CD4-positive, alpha-beta T cell treated with Interferon gamma for 1 hour (primary cell): ENCODE results near the gene MOGAT3.

Experiments used
- DNase-seq: peaks from one replicate; pipeline ENCODE4 v3.0.0-alpha.2; 2020

Gene MOGAT3

DNA sequence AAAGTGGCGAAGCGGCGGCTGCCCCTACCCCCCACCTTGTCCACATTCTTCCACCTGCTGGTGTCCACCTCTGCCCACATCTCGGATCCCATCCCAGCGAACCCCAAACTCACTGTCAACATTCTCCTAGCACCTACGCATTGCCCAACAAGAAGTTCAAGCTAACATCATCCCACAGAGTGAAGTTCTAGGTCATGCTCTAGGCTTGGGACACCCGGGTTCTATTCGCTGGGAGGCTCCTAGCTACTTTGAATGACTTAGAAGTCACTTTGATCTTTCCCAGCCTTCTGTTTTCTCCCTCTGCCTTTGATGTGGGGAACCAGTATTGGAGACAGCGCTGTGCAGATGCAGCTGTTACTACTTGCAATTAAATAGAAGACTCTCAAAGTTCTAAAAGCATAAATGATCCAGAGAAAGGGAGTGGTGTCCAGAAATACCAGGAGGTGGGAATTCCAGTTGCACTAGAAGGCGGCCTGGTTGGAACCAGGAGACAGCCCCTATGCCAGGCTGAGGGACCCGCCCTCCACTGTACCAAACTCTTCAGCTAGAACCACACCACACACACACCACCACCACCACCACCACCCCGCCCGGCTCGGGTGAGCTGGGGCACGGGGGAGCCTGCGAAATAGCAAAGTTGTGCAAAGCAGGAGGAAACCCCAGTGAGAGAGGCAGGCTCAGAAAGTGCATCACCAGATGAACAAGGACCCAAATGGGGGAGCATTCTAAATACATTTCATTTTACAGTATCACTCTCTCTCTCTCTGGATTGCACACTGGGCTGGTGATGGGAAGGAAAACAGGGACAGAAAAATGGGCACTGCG, 30.0 kb downstream of the MOGAT3 start:
- DNase-seq = no peak

DNA sequence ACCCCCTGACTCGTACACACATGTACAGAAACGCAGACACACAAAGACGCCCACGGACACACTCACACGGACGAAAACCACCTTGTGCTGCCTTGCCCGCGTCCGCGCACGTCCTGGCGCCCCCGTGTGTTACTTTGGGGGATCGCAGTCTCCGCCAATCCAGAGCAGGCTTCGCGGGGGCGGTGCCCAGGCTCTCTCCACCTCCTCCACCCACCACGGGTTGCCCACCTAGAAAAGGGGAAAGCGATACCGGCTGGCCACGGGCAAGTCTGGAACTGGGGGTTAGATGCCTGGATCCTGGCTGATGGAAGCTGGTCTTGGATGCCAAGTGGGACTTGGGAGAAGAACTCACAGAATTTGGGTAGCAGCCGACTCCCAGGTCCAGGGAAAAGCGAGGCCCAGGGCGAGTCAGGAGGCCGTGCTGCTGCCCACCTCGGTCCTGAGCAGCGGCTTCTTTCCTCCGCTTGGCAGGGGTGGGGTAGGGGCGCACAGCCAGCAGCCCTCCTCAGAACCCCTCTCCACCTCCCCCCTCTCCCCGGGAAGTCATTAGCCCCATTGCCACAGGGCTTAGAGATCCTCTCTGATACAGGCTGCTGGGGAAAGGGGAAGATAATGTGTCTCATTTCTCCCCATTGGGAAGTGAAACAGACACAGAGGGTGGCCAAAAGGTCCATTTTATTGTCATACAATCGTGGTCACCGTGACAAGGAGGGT, 30.8 kb downstream of the MOGAT3 start:
- peak; percentile 75 for DNase-seq

DNA sequence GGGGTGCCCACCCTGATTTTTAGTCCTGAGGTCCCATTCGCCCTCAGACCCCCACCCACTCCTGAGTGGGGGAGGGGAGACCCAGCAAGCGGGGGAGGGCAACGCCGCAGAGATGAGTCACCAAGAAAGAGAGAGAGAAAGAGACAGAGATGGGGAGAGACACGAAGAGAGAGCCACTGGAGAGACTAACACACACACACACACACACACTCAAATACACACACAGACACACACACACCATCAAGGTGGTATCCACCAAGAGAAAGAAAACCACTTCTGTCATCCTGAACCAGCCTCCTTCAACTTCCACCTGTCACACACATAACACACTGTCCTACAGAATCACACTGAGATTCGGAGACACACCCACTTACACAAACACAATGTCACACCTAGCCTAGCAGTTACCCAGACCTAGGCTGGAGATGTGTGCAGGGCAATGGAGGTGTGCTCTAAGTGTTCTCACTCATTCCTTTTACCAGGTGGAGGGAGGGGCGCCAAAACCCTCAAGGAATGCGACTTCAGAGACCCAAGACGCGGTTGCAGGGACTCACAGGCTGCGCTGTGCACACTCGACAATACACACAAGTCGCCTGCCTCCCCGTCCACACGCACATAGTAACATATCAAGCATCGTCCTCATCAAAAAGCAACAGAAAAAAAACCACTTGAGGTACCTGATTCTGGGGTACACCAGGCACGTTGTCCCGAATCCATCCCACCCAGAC, 31.6 kb downstream of the MOGAT3 start:
- no peak for DNase-seq

DNA sequence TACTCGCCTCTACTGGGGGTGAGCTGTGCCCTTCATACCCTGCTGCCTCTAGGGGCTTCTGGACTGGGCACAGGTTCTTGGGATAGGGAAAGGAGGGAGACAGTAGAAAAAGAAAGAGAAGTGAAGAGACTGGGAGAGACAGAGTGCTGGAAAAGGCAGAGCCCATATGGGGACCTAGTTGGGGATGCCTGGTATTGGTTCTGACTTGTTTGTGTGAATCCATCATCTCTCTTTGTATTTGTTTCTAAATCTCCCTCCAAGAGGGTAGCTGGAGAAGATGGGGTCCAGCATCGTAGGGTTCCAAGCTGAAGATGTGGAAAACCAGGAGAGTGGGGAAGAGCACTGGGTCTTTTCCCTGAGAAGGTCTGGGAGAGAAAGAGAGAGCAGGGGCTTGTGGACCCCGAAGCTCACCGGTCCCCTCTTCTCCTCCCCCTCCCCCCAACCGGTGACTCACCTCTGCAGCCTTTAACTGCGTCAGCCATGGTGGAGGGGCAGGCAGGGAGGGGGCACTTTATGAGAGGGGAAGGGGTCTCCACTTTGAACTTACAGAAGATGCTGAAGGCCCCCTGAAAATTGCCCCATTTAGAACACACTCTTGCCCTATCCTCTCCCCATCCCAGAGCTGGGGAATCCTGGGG, 32.3 kb downstream of the MOGAT3 start:
- no peak for DNase-seq

DNA sequence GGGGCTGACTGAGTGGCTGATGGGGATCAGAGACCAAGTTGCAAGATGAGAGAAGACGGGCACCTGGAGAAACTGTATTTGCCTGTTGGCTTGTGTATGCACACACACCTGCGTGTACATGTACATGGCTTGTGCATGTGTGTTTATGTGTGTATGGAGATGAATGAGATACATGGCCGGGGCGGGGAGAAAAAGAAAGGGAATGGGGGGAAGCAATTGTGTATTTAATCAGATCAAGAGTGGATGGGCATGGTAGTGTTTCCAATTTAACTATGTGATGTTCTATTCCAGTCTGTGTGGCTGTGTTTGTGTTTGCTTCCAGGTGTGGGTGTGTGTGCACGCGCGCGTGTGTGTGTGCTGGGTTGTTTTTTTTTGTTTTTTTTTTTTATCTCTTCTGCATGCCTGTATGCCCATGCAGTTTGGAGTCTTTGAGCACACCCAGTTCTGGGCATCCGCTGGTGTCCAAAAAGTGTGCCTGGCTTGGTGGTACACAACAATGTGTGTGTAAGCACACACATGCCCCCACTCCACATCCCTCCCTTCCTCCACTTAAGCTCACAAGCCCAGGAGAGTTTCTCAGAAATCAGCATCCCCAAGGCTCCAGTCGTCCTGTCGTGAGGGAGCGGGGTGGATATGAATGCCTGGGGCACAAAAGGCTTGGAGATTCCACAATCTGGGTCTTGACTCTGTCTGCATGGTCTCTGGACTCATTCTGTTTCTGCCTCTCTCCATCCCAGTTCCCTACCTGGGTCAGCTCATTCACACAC, 33.0 kb downstream of the MOGAT3 start:
- DNase-seq = no peak

DNA sequence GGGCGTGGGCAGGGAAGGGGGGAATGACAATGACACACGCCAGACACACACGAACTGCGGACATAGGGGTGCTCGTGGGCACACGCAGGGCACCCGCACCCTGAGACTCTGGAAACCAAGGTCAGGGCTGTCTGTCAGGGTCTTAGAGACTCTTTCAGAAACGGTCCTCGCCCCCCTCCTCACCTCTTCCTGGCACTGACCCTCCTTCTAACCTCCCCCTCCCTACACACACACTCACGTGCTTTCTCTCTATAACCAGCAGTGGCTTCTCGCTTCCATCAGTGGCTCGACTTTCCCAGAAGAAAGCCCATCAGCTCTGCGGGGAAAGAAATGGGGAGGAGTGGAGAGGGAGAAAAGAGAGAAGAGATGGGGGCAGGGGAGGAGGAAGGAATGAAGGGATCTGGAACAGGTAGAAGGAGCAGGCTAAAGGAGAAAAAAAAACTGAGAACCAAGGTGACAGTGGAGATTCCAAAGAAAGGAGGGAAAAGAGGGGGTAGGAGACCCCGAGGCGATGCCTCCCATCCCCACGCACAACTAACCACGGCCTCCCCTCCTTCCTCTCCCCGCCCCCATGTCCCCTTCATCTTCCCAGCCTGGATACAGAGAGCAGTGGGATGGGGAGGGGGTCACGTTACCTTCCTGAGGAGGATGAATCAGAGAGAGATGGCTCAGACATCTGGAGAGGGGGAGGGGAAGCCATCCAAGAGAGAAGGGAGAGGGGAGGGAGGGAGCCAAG, 33.8 kb downstream of the MOGAT3 start:
- no peak for DNase-seq

DNA sequence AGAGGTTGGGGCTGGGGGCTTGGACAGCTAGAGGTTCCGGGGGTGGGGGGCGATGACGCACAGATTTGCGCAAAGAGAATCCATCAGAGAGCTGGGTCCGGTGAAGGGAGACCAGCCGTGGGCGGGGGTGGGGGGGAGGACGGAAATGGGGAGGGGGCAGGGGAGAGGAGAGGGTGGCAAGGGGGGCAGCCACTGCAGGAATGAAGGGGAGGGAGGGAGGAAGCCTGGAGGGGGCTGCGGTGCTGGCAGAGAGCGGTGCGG, 34.3 kb downstream of the MOGAT3 start:
- no peak for DNase-seq

DNA sequence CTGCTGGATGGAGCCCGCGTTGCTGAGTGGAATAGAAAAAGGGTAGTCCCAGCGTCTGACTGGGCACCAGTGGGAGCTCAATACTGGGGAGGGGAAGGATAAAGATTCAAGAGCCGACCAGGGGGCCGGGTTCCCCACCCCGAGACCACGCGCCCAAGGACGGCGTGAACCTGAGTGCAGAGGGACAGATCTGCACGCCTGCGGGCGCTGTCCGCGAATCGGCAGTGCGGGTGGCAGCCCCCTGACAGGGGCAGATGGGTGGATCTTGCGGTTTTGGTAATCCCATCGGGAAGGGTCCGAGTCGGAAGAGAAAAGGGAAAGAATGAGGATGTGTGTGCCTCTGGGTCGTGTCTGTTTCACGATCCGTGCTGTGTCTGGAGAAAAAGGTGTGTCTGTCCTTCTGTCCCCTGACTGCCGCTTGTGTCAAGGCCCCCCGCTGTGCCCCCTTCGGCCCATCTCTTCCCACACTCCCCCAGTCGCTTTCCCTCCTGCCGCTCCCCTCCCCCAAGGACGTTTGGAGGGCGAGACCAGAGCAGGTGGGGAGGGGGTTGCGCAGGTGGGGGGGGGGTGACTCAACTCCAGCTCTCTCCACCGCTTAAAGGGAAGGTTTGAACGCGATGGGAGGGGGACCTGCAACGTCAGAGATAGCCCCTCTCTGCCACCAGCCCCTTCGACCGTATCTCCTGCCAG, 34.7 kb downstream of the MOGAT3 start:
- no peak for DNase-seq

DNA sequence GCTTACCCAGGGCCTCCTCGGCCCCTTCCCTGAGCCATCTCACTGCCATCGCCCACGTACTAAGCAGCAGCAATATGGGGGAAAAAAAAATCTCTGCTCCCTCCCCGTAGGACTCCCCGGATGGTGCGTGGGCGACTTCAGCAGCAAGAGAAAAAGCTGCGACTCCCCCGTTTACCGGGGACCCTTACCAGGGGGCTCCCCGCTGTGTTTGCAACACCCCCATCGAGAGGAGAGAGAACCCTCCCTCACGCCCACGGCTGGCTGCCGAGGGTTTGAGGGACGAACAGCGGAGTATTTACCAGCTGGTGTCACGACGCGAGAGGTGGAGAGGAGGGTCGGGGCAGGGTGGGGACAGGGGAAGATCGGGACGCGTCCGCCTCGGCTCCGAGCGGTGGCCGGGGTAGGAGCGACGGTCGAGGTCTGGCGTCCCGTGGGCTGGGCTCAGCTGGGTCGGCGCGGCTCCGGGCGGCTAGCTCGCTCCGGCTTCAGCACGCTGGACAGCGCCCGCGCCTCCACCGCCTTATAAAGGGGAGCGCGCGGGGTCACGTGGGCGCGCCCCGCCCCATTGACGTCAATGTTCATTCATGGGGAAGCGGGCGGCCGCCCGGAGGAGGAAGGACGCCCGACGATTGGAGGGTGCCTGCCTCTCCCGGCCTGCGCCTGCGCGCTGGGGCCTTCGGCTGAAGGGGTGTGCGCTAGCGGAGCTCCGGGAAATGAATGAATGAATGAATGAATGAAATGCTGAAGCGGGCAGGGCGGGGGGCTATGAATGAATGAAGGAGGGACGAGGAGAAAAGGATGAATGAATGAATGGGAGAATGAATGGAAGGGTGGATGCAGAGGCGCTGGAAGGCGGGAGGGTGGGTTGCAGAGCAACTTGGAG, 35.5 kb downstream of the MOGAT3 start, which contains the start of gene VGF:
Gene VGF (minus strand): TSS at position 495 of the 883 bp plus-strand sequence. CDS start 726 bp downstream, outside the sequence.
- DNase-seq = peak; percentile 95

DNA sequence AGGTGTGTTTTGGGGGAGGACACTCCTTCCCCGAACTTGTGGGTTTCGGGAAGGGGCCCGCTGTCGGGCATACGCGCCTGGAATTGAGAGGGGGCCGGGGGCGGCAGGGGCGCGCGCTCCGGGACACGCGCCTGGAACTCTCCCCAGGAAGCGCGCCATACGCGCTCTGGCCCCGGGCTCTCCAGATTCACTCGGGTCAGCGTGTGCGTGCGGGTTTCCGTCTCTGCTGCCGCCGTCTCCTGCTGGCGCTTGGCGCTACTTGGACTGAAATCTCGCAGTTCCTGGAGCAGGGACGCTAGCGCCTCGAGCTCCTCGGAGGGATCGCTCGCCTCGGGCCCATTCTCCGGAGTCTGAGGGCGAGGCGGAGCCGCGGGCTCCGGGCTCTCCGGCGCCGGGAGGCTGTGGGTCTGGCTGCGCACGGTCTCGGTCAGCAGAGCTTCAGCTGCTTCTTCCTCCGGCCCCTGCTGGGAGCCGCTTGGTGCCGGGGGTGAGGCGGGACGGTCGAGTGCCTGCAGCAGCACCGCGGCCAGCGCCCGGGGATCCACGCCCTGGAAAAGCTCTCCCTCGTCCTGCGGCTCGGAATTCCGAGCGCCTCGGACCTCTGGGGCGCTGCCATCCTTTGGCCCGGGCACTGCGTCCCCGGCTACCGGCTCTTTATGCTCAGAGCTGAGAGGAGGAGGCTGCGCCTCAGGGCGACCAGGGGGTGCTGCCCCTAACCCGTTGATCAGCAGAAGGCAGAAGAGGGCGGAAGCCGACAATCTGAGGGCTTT, 36.6 kb downstream of the MOGAT3 start:
- no peak for DNase-seq

DNA sequence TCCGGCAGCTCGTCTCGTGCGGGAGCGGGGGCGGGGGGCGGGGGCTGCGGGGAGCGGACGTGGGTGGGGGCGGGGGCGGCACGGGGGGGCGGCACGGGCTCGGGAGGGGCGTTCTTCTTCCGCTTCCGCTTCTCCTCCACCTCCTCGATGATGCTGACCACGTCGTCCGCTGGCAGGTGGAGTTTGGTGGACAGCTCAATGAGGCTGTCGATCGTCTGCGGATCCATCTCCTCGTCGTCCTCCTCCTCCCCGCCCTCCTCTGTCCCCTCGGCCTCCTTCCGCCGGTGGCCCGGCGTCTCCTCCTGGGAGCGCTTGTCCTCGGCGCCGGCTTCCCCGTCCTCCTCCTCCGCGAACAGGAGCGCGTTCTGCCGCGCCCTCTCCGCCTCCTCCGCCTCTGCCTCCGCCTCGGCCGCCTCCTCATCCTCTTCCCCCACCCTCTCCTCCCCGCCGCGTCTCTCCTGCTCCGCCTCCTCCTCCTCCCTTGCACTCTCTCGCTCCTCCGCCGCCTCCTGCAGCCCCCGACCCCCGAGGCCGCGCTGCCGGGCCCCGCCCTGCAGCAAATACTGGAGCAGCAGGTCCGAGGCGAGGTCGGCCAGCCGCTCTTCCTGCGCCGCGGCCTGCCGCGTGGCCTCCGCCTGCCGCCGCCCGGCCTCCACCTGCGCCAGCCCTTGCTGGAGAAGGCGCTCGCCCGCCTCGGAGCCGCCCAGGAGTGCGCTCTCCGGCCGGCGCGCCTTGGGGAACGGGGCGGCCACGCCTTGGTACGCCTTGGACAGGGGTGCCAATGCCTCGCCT, 37.4 kb downstream of the MOGAT3 start:
- no peak for DNase-seq

DNA sequence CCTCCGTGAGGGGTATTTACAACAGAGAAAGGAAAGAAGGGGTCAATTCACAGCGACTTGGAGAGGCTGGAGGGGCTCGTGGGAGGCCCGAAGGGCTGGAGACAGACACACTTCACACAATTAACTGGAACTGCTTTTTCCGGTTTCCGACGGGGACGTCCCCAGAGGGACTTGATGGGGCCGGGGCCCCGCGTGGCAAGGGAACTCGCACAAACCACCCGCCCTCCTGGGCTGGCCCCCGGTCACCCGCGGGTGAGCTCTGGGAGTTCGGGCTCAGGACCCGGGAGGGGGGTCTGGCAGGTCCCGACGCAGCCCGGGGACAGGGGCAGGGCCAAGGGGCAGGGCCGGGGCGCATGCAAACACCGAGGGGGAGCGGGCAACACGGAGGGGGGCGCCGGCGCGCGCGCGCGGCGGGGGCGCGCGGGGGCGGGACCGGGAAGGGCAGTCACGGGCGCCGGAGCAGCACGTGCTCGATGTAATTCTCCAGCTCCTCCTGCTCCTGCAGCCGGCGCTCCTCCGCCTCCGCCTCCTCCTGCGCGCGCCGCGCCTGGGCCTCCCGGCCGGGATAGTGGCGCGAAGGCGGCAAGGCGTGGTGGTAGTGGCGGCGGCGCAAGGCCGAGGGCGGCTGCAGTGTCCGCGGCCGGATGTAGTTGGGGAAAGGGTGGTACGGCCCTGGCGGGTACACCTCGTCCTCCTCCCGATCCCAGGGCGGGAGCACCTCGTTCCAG, 38.1 kb downstream of the MOGAT3 start:
- no peak for DNase-seq

DNA sequence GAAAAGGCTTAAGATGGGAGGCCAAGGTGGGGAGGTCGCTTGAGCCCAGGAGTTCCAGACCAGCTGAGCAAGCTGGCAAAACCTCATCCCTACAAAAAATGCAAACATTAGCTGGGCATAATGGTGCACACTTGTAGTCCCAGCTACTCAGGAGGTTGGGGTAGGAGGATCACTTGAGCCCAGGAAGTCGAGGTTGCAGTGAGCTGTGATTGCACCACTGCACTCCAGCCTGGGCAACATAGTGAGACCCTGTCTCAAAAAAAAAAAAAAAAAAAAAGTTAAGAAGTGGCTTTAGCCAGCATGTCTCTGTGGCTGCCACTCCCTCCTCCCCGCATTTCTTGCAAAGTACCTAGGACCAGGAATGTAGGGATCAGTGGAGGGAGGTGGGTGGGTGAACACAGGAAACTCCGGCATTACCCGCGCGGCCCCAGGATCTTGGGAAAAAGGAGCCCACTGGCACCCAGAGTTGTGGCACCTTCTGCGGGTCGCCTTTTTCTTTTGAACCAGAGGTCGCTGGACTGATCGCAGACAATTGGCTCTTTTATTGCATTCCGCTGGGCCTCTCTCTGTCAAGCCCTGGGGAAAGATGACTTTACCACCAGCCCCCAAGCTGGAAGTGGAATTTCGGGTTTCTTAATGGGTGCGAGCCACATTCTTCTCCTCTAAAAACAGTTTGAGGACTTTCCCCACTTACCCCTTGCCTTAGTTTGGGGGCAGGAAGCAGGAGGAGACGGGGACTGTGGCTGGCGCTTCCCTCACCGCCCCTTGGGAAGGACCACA, 39.0 kb downstream of the MOGAT3 start:
- no peak for DNase-seq

DNA sequence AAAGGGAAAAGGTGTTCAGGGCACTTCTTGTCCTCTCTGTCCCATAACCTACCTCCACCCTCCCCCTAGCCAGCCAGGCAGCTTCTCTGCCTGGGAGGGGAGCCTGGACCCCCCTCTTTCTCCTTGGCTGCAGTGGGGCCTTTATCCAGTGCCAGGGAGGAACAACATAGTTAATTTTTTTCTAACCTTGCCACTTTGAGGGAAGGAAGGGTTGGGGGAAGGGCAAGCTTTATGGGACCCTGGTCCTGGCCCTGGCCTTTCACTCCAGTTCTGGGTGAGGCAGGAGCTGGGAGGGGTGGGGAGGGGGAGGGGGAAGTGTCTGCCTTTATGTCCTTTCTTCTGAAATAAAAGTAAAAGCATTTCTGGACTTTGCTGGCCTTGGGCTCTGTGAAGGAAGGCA, 39.9 kb downstream of the MOGAT3 start:
- DNase-seq = no peak

DNA sequence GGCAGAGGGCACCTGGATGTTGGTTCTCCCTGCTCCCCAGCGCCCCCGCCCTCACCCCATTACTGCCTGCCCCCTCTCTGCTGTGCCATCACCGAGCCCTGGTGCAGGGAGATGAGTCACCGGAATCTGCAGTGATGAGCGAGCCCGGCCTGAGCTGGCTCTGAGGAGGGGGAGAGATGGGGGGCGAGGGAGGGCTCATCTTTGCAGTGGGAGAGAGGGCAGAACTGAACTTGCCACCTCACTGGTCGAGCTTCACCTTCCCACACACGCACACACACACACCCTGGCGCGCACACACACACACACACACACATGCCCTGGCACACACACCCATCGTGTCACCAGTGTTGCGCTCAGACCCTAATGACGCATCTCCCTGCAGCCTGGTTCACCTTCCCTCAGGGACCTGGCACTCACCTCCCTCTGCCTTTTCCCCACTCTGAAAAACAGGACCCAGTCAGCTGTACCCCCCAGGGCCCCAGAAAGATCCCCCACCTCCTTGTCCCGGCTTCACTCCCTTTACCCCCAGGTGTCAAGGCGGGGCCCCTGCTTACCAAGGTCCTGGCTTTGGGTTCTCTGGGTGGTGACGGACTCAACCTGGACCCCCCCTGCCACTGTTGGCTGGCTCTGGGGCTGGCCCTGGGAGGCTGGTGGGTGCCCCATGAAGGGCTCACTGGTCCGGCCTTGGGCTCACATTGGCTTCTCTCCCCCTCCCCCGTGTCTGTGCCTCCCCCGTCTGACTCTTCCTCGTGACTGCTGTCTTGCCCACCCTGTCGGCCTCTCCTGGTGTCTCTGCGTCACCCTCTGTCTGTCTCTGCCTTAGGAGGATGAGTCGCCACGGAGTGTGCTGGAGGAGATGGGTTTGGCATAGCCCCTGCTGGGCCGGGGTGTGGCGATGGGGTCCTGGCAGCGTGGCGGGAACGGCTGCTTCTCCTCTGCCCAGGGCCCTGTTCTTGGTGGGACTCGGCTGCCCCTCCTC, 40.9 kb downstream of the MOGAT3 start:
- DNase-seq = no peak
